ENCODE results near the gene TOR4A.
"Not testable (repeated sequence)": the region's sequence is repeated elsewhere in the genome, so short reads cannot be mapped to it uniquely, and the experiment has no call there.

The TOR4A gene

GRCh38 chr9:137320555-137321384, 43.2 kb downstream of the TOR4A start:
- WGBS = 42% methylated on average over 24 of the region's 24 CpGs
- Histone ChIP-seq H3K36me3 (ENCODE audit: insufficient read depth, low read length) (no peaks in the 10 kb centered on the region), H3K9me3 (ENCODE audit: insufficient read depth, low read depth, low read length) (no peaks in the 10 kb centered on the region), H3K27ac (ENCODE audit: low read depth, low read length) (peak overlapping the region; percentile 58), H3K4me1 (ENCODE audit: insufficient read depth, low read length) (peaks cover 7% of the 10 kb centered on the region; the same call in 1 of the 2 replicates), H3K27me3 (ENCODE audit: insufficient read depth, low read length) (no peaks in the 10 kb centered on the region), H3K9ac (ENCODE audit: low read depth, low read length) (peak overlapping the region; percentile 69), H3K4me3 (ENCODE audit: low read length) (no peak overlapping the region)

GRCh38 chr9:137321726-137322361, 44.3 kb downstream of the TOR4A start:
- Histone ChIP-seq H3K27ac (ENCODE audit: low read depth, low read length) (no peak overlapping the region), H3K4me1 (ENCODE audit: insufficient read depth, low read length) (peaks cover 7% of the 10 kb centered on the region; the same call in 1 of the 2 replicates), H3K9ac (ENCODE audit: low read depth, low read length) (no peak overlapping the region), H3K9me3 (ENCODE audit: insufficient read depth, low read depth, low read length) (no peaks in the 10 kb centered on the region), H3K4me3 (ENCODE audit: low read length) (no peak overlapping the region), H3K36me3 (ENCODE audit: insufficient read depth, low read length) (no peaks in the 10 kb centered on the region), H3K27me3 (ENCODE audit: insufficient read depth, low read length) (no peaks in the 10 kb centered on the region)
- WGBS = 94% methylated on average over 22 of the region's 22 CpGs

GRCh38 chr9:137323531-137324331, 46.2 kb downstream of the TOR4A start:
- Histone ChIP-seq H3K4me3 (ENCODE audit: low read length) (no peak overlapping the region), H3K4me1 (ENCODE audit: insufficient read depth, low read length) (peaks cover 7% of the 10 kb centered on the region; the same call in 1 of the 2 replicates), H3K9ac (ENCODE audit: low read depth, low read length) (no peak overlapping the region), H3K27me3 (ENCODE audit: insufficient read depth, low read length) (no peaks in the 10 kb centered on the region), H3K9me3 (ENCODE audit: insufficient read depth, low read depth, low read length) (peaks cover 6% of the 10 kb centered on the region), H3K36me3 (ENCODE audit: insufficient read depth, low read length) (no peaks in the 10 kb centered on the region), H3K27ac (ENCODE audit: low read depth, low read length) (no peak overlapping the region)
- 91% methylated on average over 35 of the region's 37 CpGs for WGBS

GRCh38 chr9:137325124-137325523, 47.6 kb downstream of the TOR4A start:
- no peak overlapping the region for H3K9ac ChIP-seq (ENCODE audit: low read depth, low read length)
- H3K27ac ChIP-seq (ENCODE audit: low read depth, low read length) = no peak overlapping the region
- peaks cover 9% of the 10 kb centered on the region for H3K9me3 ChIP-seq (ENCODE audit: insufficient read depth, low read depth, low read length)
- H3K36me3 ChIP-seq (ENCODE audit: insufficient read depth, low read length) = no peaks in the 10 kb centered on the region
- peaks cover 7% of the 10 kb centered on the region; the same call in 1 of the 2 replicates for H3K4me1 ChIP-seq (ENCODE audit: insufficient read depth, low read length)
- no peaks in the 10 kb centered on the region for H3K27me3 ChIP-seq (ENCODE audit: insufficient read depth, low read length)
- no peak overlapping the region for H3K4me3 ChIP-seq (ENCODE audit: low read length)
- 97% methylated on average over 10 of the region's 10 CpGs for WGBS

- WGBS = 92% methylated on average over 12 of the region's 12 CpGs
- Histone ChIP-seq H3K27me3 (ENCODE audit: insufficient read depth, low read length) (no peaks in the 10 kb centered on the region), H3K27ac (ENCODE audit: low read depth, low read length) (no peak overlapping the region), H3K4me3 (ENCODE audit: low read length) (no peak overlapping the region), H3K9ac (ENCODE audit: low read depth, low read length) (no peak overlapping the region), H3K4me1 (ENCODE audit: insufficient read depth, low read length) (peaks cover 3% of the 10 kb centered on the region; the same call in 1 of the 2 replicates), H3K9me3 (ENCODE audit: insufficient read depth, low read depth, low read length) (peaks cover 14% of the 10 kb centered on the region), H3K36me3 (ENCODE audit: insufficient read depth, low read length) (no peaks in the 10 kb centered on the region)
Observed at GRCh38 chr9:137325799-137326198, 48.3 kb downstream of the TOR4A start.

- peaks cover 19% of the 10 kb centered on the region for H3K9me3 ChIP-seq (ENCODE audit: insufficient read depth, low read depth, low read length)
- 94% methylated on average over 17 of the region's 19 CpGs for WGBS
Observed at GRCh38 chr9:137326445-137327065, 49.0 kb downstream of the TOR4A start.

GRCh38 chr9:137327641-137328550, 50.4 kb downstream of the TOR4A start:
- H3K9me3 ChIP-seq (ENCODE audit: insufficient read depth, low read depth, low read length) = peaks cover 19% of the 10 kb centered on the region
- 85% methylated on average over 7 of the region's 8 CpGs for WGBS

More at GRCh38 chr9:137326445-137327065, 49.0 kb downstream of the TOR4A start:
- Histone ChIP-seq H3K36me3 (ENCODE audit: insufficient read depth, low read length) (no peaks in the 10 kb centered on the region), H3K4me3 (ENCODE audit: low read length) (no peak overlapping the region), H3K27me3 (ENCODE audit: insufficient read depth, low read length) (no peaks in the 10 kb centered on the region), H3K9ac (ENCODE audit: low read depth, low read length) (no peak overlapping the region), H3K4me1 (ENCODE audit: insufficient read depth, low read length) (no peaks in the 10 kb centered on the region), H3K27ac (ENCODE audit: low read depth, low read length) (no peak overlapping the region)

GRCh38 chr9:137329590-137329989, 52.1 kb downstream of the TOR4A start:
- H3K36me3 ChIP-seq (ENCODE audit: insufficient read depth, low read length); H3K27me3 ChIP-seq (ENCODE audit: insufficient read depth, low read length); H3K4me3 ChIP-seq (ENCODE audit: low read length); H3K9ac ChIP-seq (ENCODE audit: low read depth, low read length); H3K27ac ChIP-seq (ENCODE audit: low read depth, low read length); H3K4me1 ChIP-seq (ENCODE audit: insufficient read depth, low read length): not testable (repeated sequence)
- H3K9me3 ChIP-seq (ENCODE audit: insufficient read depth, low read depth, low read length) = peaks cover 19% of the 10 kb centered on the region
- WGBS = 54% methylated on average over 25 of the region's 26 CpGs

More at GRCh38 chr9:137327641-137328550, 50.4 kb downstream of the TOR4A start:
- not testable (repeated sequence) for H3K9ac ChIP-seq (ENCODE audit: low read depth, low read length); H3K27ac ChIP-seq (ENCODE audit: low read depth, low read length); H3K4me3 ChIP-seq (ENCODE audit: low read length); H3K27me3 ChIP-seq (ENCODE audit: insufficient read depth, low read length); H3K4me1 ChIP-seq (ENCODE audit: insufficient read depth, low read length); H3K36me3 ChIP-seq (ENCODE audit: insufficient read depth, low read length)

- WGBS = 90% methylated on average over 6 of the region's 6 CpGs
- Histone ChIP-seq H3K9ac (ENCODE audit: low read depth, low read length) (no peak overlapping the region), H3K27ac (ENCODE audit: low read depth, low read length) (no peak overlapping the region), H3K36me3 (ENCODE audit: insufficient read depth, low read length) (no peaks in the 10 kb centered on the region), H3K9me3 (ENCODE audit: insufficient read depth, low read depth, low read length) (peaks cover 19% of the 10 kb centered on the region), H3K4me1 (ENCODE audit: insufficient read depth, low read length) (no peaks in the 10 kb centered on the region), H3K27me3 (ENCODE audit: insufficient read depth, low read length) (no peaks in the 10 kb centered on the region), H3K4me3 (ENCODE audit: low read length) (no peak overlapping the region)
Observed at GRCh38 chr9:137330689-137331088, 53.2 kb downstream of the TOR4A start.

GRCh38 chr9:137331929-137332328, 54.4 kb downstream of the TOR4A start:
- Histone ChIP-seq H3K4me3 (ENCODE audit: low read length) (no peak overlapping the region), H3K27me3 (ENCODE audit: insufficient read depth, low read length) (no peaks in the 10 kb centered on the region), H3K9me3 (ENCODE audit: insufficient read depth, low read depth, low read length) (peaks cover 24% of the 10 kb centered on the region), H3K9ac (ENCODE audit: low read depth, low read length) (no peak overlapping the region), H3K27ac (ENCODE audit: low read depth, low read length) (no peak overlapping the region), H3K36me3 (ENCODE audit: insufficient read depth, low read length) (no peaks in the 10 kb centered on the region), H3K4me1 (ENCODE audit: insufficient read depth, low read length) (no peaks in the 10 kb centered on the region)
- WGBS = 94% methylated on average over 9 of the region's 9 CpGs
